GM11168 (cell line): ENCODE measurements around the gene AIF1.

Source experiments
- in situ Hi-C: fragments of 300-500 bp; cut with MboI; formaldehyde crosslinking; loops from one replicate; pipeline ENCODE4 v1.12.0; 2022; ENCODE audit warnings: low sequenced_read_pairs; ENCODE audit not compliant: unreplicated experiment

The AIF1 gene

GRCh38 chr6:31619805-31620585 lies 5.0 kb downstream of the AIF1 start:
- in situ Hi-C loops = no loop called here

DNA sequence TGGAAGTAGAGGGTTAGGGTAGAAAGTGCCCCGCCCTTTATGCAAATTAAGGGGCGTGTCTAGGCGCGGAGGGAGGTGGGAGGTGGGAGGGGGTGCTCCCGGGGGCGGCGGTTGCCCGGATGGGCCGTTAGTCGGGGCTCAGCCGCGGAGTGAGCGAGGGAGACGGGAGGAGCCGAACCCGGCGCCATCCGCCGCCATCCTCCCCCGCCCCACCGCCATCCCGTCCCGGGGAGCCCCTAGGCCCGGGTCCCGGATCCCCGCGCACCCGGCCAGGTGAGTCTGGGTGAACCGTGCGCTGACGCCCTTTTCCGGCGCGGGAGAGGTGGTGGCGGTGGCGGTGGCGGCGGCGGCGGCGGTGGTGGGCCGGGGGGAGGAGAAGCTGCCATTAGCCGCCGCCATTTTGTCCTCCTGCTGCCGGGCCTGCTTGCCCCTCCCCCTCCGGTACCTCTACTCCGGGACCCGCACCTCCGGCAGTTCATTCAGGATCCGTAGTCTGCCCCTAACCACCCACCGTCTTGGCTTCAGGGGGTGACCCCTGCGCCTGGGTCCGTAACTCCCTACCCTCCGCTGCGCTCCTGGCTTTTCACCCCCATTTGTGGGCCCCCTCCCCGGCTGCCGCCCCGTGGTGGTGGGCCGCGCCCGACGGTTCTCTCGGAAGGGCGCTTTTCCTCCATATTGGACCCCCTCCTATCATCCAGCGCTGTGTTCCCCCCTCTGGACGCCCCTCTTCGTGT lies 5.7 kb downstream of the AIF1 start, which contains the start of gene PRRC2A:
Gene PRRC2A (plus strand): TSS at position 130 of the 734 bp plus-strand sequence. CDS start 2,075 bp downstream, outside the sequence.
- in situ Hi-C loops = no loop called here

GRCh38 chr6:31621320-31621939 lies 6.4 kb downstream of the AIF1 start:
- in situ Hi-C loops = no loop called here

DNA sequence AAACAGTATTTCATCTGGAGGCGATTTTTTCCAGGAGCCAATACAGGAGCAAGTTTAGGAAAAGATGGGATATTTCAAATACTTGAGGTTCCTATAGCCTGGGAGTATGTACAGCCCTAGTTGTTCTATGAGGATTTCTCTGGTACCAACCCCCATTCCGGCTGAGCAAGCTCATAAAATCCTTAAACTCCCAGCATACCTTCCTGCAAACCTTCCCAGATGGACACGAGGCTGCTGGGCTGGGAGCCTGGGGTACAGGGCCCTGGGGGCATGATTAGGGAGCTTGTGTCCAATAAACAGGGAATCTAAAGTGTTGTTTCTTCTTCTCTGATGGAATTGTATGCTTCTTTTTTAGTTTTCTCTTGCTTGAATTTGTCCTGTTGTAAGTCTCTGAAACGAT lies 7.0 kb downstream of the AIF1 start:
- in situ Hi-C loops = no loop called here

- in situ Hi-C loops = no loop called here
Measured at GRCh38 chr6:31622684-31623091, 7.7 kb downstream of the AIF1 start.

- in situ Hi-C loops = no loop called here
Measured at GRCh38 chr6:31624070-31624469, 9.0 kb downstream of the AIF1 start.

DNA sequence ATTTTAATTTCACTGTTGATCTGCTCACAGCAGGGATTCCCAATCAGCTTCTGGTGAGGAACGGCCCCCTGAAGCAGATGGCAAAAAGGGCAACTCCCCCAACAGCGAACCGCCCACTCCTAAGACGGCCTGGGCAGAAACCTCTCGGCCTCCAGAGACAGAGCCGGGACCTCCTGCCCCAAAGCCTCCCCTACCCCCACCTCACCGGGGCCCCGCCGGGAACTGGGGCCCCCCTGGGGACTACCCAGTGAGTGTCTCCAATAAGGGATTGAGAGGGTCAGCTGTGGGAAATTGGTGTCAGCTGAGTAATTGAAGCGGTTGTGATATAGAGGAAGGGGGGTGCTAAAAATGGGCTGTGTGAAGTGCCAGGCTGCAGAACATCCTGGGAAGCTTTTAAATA lies 11.9 kb downstream of the AIF1 start:
- in situ Hi-C loops = no loop called here

DNA sequence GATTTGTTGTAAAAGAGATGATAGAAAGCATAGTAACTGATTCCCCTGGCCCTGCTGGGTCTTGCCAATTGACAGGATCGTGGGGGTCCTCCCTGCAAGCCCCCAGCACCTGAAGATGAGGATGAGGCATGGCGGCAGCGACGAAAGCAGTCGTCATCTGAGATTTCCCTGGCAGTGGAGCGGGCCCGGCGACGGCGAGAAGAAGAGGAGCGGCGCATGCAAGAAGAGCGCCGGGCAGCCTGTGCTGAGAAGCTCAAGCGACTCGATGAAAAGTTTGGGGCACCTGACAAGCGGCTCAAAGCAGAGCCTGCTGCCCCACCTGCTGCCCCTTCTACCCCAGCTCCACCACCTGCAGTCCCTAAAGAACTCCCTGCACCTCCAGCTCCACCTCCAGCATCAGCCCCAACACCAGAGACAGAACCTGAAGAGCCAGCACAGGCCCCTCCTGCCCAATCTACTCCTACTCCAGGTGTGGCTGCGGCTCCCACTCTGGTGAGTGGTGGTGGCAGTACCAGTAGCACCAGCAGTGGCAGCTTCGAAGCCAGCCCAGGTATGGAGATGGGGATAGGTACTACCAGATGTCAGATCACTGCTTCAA lies 12.8 kb downstream of the AIF1 start:
- in situ Hi-C loops = no loop called here

DNA sequence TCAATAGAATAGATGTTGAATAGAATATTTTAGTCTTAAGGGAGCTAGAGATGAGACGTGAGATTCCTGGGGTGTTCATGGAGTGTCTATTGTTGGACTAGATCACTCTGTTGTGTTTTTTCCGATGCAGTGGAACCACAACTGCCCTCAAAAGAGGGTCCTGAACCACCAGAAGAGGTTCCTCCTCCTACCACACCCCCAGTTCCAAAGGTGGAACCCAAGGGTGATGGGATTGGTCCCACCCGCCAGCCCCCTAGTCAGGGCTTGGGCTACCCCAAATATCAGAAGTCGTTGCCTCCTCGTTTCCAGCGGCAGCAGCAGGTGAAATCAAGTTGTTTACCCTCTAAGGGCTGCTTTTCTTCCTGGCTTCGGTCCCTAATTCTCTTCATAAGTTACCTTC lies 14.0 kb downstream of the AIF1 start:
- in situ Hi-C loops = no loop called here

DNA sequence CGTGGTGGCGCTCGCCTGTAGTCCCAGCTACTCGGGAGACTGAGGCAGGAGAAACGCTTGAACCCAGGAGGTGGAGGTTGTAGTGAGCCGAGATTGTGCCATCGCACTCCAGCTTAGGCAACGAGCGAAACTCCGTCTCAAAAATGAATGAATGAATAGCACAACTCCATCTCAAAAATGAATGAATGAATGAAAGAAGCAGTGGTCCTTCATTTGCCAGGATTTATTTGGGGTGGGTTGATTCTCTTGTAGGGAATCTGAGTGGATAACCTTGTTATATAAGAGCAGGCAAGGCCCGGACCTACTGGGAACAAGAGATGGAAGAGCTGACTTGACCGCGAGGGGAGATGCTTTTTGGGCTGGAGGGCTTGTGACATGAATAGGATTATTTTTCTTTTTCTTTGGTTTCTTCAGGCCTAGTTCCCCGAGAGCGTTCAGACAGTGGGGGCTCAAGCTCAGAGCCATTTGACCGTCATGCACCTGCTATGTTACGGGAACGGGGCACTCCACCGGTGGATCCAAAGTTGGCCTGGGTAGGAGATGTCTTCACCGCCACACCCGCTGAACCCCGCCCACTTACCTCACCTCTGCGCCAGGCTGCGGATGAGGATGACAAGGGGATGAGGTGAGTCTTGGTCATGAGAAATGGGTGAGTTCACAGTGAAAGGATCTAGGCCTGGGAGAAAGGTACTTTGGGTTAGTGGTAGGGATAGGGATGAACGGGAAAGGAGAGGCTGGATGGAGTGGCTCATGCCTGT lies 15.3 kb downstream of the AIF1 start:
- in situ Hi-C loops = no loop called here

- in situ Hi-C loops = no loop called here
Measured at GRCh38 chr6:31631209-31631608, 16.2 kb downstream of the AIF1 start.

DNA sequence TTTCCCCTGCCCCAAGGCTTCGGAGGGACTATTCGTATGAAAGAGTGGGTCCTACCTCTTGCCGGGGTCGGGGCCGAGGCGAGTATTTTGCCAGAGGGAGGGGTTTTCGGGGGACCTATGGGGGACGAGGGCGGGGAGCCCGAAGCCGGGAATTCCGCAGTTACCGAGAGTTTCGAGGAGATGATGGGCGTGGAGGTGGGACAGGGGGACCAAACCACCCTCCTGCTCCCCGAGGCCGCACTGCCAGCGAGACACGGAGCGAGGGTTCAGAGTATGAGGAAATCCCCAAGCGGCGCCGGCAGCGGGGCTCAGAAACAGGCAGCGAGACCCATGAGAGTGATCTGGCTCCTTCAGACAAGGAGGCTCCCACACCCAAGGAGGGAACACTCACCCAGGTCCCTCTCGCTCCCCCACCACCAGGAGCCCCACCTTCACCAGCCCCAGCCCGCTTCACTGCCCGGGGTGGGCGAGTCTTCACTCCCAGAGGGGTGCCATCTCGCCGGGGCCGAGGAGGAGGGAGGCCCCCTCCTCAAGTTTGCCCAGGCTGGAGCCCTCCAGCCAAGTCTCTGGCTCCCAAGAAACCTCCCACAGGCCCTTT lies 16.7 kb downstream of the AIF1 start:
- in situ Hi-C loops = no loop called here

DNA sequence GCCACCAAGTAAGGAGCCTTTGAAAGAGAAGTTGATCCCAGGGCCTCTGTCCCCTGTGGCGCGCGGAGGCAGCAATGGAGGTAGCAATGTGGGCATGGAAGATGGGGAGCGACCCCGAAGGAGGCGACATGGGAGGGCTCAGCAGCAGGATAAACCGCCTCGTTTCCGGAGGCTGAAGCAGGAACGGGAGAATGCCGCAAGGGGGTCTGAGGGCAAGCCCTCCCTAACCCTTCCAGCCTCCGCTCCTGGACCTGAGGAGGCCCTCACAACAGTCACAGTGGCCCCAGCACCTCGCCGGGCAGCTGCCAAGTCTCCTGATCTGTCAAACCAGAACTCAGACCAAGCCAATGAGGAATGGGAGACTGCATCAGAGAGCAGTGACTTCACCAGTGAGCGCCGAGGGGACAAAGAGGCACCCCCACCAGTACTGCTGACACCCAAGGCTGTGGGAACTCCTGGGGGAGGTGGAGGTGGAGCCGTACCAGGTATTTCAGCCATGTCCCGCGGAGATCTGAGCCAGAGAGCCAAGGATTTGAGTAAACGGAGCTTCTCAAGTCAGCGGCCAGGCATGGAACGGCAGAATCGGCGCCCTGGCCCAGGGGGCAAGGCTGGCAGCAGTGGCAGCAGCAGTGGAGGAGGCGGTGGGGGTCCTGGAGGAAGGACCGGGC lies 17.4 kb downstream of the AIF1 start:
- in situ Hi-C loops = no loop called here

- in situ Hi-C loops = no loop called here
Measured at GRCh38 chr6:31633447-31633846, 18.4 kb downstream of the AIF1 start.

DNA sequence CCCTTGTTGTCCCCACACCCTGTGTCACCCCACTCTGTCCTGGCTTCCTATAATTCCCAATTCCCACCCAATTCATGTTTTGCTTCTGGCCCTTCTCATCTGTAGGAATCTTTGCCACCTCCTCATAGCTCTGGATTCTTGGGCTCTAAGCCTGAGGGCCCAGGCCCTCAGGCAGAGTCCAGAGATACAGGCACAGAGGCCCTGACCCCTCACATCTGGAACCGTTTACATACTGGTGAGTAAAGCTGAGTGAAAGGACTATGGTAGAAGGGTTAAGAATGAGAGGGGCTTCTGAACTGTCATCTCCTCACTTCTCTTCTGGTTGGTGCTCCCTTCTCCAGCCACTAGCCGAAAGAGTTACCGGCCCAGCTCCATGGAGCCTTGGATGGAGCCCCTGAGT lies 19.1 kb downstream of the AIF1 start:
- in situ Hi-C loops = no loop called here

GRCh38 chr6:31634969-31635575 lies 20.0 kb downstream of the AIF1 start:
- in situ Hi-C loops = no loop called here

GRCh38 chr6:31636698-31637596 lies 21.9 kb downstream of the AIF1 start:
- in situ Hi-C loops = no loop called here

- in situ Hi-C loops = no loop called here
Measured at GRCh38 chr6:31639043-31639442, 24.0 kb downstream of the AIF1 start.
